Measurements from ENCODE around the gene LDB3.
"Not testable (repeated sequence)": the region's sequence is repeated elsewhere in the genome, so short reads cannot be mapped to it uniquely, and the experiment has no call there.

The LDB3 gene, protein sequence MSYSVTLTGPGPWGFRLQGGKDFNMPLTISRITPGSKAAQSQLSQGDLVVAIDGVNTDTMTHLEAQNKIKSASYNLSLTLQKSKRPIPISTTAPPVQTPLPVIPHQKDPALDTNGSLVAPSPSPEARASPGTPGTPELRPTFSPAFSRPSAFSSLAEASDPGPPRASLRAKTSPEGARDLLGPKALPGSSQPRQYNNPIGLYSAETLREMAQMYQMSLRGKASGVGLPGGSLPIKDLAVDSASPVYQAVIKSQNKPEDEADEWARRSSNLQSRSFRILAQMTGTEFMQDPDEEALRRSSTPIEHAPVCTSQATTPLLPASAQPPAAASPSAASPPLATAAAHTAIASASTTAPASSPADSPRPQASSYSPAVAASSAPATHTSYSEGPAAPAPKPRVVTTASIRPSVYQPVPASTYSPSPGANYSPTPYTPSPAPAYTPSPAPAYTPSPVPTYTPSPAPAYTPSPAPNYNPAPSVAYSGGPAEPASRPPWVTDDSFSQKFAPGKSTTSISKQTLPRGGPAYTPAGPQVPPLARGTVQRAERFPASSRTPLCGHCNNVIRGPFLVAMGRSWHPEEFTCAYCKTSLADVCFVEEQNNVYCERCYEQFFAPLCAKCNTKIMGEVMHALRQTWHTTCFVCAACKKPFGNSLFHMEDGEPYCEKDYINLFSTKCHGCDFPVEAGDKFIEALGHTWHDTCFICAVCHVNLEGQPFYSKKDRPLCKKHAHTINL

DNA sequence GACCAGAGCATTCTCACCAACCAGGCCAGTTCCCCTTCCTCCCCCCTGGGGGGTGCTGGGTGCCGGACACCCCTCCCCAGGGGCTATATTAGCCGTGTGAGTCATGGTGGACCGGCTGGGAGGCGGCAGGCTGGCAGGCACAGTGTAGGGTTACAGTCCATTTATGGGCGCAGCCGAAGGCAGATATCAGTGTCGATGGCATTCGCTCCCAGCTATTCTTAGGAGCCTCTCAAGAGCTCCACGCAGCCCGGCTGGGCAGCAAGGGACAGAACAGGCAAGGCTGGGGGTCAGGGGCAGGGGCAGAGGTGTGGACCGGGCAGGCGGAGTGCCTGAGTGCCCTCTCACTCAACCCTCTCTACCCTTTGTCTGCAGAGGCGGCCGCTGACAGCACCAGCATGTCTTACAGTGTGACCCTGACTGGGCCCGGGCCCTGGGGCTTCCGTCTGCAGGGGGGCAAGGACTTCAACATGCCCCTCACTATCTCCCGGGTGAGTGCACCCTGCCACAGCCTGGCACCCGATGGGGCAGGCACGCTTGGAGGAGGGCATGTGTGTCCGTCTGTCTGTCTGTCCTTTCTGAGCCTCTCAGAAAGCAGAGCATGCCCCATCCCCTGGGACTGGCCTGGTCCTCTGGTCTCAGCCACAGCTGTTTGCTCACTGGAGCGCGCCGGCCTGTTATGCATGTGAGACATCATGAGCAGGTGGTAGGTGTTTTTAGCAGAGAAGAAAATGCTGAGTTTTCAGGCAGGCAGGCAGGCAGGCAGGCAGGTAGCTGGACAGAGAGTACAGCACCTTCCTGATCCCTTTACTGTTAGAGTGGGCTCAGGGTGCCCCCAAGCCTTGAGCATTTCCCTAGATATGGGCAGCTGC is at the start of gene LDB3:
TSS of gene LDB3 (plus strand) at position 215 of the 869 bp plus-strand sequence. CDS start at position 396, 181 bp downstream.
- no peak for DNase-seq

DNA sequence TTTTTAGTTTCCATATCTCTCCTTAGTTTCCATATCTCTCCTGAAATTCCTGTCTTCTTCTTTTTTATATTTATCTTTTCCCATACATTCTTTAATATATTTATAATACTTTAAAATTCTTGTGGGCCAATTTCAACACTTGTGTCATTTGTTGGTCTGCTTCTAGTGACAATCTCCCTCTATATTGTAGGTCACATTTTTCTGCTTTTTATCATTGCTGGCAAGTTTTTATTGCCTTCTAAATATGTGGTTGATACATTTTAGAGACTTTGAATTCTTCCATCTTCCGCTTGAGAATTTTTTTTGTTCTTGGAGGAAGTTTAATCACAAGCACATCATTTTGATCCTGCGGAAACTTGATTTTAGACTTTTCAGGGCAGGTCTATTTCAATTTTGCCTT is 40.0 kb upstream of the LDB3 start:
- no peak for DNase-seq

DNA sequence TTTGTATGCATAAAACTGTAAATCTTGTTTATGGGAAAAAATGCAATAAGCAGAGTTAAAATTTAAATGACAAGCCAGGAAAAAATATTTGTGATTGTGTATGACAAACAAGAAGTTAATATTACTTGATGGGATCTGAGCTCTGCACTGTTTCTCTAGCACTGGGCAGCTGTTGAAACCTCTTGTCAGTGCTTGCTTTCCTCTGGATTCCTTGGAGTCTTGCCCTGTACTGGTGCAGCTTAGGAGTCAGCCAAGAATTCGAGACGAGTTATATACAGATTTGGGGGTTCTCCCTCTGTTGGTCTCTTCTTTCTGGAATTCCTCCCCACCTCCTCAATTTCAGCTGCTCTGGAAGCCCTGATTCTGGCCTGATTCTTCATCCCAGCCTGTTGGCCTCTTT is 38.2 kb upstream of the LDB3 start:
- DNase-seq, result no peak

DNA sequence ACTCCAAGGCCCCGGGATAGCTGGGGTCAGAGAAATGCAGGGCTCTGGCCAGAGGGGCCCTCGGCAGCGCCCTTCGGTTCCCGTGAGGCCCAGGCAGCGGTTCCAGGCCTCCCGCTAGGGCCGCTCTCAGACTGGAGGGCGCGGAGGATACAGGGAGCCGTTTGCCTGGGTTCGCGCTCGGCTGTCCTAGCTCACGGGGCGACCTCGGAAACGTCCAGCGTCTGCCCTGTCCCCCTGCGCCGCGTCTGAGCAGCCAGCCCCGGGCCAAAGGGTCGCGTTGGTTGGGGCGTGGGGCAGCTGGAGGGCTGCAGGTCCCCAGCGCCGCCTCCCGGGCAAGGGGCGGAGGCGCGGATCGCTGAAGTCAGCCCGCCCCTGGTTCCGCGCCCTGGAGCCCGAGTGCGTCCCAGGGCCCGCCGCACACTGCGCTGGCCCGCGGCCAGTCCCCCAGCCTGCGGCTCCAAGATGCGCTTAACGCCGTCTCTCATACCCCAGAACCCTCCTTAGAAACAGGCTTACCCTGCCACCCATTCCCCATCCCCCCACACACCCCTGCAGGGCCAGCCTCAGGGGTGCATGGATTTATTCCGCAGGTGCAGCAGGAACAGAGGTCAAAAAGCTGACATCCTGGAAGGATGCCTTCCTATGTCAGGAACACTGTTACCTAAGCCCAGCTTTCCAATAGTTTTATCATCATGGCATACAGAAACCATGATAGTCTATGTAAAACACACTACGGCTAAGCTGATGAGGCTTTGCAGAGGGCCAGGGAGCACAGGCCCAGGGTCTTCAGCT is 36.1 kb upstream of the LDB3 start:
- no peak for DNase-seq

DNA sequence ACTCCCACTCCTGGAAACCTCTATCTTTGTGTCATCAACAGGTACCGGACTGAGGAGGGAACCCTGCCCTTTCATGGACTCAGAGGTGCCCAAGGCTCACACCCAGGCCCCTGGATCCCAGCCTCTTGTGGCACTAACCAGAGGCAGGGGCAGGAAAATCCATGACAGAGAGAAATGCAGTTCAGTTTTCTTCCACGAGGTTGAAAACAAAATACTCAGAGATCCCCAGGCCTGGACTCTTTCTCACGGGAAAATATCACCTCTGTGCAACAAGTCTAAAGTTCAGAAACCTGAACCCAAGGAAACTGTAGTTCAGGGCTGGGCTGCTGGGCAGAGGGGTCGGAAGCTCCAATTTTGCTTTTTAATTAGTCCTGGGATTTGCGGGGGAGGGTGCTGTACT is 35.4 kb upstream of the LDB3 start:
- DNase-seq, result no peak

DNA sequence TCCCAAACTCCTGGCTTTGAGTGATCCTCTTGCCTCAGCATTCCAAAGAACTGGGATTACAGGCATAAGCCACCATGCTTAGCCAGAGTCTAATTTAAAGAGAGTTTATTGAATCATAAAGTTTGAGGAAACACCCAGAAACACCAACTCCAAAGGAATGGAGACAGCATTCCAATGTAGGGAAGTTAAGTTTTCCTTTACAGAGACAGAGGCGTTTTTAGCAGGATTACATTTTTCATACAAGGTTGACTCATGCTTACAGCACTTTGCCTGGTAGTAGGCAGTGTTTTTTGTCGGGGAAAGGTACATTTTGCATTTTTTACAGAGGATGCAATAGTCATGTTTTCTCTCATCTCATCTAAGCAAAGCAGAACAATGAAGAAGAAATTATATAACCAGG is 32.9 kb upstream of the LDB3 start:
- DNase-seq, result no peak

DNA sequence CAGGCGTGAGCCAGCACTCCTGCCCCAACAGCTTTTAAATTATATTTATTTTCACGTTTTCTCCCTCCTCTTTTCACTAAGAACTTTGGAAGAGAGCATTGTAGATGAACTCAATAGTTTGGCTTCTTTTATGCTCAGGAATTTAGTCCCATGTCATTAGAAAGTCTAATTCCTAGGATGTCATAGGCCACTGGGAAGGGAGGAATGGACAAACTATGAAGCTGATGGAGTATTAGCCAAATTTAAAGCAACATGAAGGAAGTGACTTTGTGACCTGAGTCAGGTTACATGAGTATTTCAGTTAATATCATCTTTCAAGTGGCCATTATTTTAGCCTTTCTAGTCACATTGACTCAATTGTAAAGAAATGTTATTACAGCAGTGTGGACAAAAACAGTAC is 32.0 kb upstream of the LDB3 start:
- DNase-seq, result no peak

DNA sequence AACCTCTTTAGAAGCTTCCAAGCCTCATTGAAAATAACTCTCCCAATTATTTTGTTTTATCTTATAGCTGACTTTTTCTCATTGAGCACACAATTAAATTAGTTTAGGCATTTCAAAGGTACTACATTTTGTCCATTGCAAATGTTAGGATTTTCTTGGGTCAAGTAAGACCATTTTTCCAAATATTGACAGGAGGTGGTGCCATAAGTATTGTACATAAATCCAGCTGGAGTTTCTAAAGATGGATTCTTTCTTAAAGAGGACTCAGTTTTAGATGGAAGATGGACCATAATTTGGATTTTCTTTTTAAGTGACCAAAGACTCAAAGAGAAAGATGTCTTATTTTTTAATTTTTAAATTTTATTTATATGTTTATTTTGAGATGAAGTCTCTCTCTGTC is 26.3 kb upstream of the LDB3 start:
- DNase-seq, result no peak

DNA sequence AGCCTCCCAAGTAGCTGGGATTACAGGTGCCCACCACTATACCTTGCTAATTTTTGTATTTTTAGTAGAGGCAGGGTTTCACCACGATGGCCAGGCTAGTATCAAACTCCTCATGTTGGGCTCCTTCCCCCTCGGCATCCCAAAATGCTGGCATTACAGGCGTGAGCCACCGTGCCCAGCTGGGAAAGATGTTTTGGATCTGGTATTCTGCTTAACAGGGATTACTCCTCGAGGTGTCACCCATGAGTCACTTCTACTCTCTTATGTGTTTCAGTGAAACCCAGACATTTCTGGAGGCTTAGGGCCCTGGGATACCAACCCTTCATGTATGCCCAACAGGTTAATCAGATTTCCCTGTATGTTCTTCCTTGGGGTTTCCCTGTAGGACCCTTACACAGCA is 25.8 kb upstream of the LDB3 start:
- DNase-seq, result no peak

DNA sequence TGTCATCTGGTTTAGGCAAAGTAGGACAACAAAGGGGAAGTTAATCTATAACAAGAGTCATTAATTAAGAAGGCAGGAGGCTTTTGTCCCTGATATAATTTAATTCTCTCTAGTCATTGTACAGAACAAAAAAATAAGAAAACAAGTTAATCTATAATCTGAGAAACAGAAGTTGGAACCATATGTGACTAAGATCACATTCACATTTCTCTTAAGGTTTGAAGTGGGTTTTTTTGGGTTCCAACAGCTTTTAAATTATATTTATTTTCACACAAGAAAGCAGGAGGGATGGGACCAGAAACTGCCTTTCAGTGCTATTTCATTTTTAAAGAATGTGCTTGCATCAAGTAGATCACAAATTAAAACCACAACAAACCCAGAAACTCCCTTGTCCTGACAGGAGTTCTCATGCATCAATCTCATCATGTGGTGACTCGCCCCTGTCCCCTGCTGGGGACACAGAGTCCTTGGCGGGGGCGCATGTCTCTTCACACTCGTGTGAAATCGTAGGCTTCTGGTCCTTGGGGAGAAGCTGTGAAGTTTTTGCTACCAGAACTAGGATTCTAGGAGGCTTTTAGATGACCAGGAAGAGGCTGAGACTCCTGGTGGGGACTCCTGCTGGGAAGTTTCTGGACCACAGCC is 24.0 kb upstream of the LDB3 start:
- no peak for DNase-seq

DNA sequence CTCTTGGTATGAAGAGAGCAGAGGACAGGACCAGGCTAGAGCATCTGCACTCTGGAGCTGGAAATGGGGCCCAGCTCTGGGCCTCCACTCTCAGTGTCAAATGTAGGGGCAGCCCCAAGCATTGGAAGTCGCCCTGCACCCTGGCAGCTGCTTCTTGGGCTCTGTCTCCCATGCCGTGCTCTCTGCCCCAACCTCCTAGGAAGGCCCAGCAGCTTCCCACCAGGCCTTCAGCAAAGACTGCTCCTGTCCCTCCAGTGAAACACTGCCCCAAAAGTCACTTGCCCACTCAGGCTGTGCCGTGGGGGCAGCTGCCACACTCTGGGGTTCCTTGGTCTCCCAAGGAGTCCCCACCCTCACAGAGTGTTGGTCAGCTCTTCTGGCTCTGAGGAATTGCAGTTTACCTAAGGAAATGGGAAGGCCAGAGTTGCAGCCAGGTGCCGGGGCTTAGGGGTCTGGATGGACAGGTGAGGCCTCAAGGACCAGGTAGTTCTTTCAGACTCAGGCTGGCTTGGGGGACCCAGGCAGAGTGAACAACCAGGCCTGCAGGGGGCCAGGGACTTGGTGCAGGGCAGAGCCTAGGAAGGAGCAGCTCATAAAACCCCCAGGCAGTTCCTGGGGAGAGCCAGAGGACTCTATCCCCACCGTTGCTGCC is 23.4 kb upstream of the LDB3 start:
- DNase-seq, result no peak

DNA sequence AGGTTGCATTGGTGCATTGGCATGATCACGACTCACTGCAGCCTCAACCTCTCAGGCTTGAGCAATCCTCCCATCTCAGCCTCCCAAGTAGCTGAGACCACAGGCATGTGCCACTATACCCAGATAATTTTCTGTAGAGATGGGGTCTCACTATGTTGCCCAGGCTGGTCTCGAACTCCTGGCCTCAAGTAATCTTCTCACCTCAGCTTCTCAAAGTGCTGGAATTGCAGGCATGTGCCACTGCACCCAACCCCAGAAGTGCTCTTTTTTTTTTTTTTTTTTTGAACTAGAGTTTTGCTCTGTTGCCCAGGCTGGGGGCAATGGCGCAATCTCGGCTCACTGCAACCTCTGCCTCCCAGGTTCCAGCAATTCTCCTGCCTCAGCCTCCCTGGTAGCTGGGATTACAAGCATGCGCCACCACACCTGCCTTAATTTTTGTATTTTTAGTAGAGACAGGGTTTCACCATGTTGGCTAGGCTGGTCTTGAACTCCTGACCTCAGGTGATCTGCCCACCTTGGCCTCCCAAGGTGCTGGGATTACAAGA is 22.6 kb upstream of the LDB3 start:
- not testable (repeated sequence) for DNase-seq

DNA sequence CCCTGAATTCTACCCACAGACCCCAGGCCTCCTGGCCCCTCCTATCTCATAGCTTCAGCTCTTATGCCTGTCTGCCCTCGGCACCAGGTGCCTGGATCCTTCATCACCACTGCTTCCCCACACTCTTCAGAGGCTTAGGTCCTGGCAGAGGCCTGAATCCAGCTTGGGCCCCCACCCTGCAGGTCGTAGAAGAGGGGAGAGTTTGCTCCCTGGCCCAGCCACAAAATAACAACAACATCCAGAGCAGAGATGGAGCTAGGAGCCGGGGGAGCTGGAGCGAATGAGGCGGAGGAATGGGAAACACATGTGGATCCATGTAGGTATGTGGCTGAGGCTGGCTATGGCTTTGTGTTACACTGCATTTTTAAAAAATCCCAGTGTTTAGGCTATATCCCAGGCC is 21.8 kb upstream of the LDB3 start:
- DNase-seq, result no peak

DNA sequence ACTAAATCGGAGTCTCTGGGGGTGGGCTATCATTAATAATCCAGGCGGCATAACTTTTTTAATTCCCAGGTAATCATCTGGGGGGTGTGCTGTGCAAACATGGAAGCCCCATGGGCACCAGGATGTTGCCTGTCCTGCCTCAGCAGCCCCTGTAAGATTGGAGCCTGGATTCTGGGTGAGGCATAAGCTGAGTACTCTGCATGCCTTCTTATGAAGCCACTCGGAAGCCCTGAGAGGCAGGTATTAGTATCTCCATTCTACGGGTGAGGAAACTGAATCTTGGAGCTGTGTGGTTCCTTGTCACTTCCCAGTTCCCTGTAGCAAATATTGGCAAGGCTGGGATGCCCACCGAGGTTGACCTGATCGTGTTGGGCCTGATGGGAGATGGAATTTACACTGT is 21.4 kb upstream of the LDB3 start:
- no peak for DNase-seq

DNA sequence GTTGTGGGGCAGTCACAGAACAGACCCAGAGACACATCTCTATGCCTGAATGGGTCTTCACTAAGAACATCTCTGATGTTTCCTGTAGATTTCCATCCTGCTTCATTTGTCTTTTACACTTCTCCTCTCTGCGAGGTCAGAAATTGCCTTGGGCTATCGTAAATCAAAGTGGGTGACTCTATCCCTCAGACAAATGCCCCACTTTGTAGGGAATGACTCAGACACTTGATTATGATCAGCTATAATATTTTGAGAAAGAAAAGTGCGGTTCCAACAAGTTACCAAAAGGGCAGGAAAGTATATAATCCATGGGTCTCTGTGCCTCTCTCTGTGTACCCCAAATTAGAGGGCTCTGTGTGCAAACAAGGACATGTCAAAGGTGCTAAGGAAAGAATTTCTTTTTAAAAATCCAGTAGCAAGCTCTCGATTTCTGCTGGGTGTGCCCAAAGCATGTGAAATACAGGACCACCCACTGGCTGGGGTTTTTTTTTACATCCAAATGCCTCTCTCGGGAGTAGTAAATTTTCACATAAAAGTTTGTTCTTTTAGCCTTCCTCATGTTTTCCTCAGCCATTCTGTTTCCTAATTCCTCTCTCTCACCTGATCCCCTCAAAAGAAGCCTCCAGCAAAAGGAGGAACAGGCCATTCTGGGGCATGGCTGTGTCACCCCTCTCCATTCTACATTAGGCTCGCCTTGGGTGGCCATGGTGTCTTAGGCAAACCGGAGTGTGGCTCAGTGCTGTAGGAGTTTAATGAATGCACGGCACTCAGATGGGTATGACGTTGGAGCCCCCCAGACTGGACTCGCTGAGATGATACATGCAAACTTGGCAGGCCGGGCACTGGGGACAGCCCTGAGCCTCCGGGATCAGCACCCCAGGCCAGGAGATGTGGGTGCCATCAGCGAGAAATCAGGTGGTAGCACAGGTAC is 20.3 kb upstream of the LDB3 start:
- DNase-seq, result no peak

DNA sequence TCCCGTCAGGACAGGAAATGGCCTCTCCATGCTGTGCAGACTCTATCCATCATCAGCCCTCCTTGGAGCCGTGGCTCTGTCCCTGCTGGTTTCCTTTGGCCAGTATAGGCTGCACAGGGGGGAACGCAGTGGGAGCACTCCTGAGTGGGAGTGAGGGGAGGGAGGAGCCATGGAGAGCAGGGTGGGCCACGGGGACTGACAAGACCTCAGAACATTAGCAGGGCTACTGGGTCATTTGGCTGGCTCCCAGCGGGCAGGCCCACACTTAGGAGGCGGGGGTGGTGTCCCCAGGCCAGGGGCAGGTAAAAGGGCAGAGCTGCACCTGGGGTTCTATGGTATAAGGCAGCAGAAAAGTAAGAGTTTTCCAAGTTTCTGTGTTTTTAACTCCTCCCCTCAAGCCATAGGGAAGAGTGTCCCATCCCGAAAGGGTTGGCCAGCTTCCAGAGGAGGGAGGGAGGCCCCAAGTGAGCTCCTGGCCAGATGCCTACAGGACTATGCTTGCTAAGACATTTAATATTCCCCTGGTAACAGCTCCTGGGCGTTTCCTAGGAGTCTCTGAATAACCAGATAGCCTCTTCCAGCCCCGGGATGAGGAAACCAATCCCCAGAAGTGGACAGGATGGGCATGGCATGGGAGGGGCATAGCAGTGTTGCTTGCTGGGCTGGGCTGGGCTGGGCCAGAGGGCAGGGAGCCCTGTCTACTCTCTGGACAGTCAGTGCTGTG is 19.4 kb upstream of the LDB3 start:
- no peak for DNase-seq

DNA sequence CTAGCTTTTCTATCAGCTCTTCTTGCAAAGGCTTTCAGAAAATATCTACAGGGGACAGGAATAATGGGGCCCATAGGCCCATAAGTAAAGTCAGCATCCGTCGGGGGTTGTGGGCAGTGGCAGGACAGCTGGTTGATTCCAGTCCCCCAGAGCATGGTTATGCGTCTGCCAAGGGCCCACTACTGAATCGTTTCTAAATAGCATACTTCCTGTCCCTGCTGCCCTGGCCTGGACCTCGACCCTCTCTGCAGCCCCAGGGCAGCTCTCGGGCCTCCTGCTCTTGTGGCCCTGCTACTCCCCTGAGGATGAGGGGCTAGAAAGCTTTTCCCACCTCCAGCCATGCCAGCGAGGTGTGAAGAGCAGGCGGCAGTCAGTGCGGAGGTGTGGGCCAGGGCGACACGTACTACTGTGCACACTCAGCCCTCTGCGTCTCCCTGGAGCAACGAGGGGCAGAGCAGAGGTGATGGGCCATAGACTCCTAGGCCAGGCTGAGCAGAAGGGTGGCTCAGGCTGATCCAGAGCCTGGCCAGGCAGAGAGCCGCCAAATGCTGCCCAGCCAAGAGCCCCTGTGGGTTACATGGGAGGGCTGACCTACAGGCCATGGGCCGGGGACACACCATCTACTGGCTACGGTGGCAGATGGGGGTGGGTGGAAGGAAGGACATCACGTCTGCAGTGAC is 18.7 kb upstream of the LDB3 start:
- no peak for DNase-seq

DNA sequence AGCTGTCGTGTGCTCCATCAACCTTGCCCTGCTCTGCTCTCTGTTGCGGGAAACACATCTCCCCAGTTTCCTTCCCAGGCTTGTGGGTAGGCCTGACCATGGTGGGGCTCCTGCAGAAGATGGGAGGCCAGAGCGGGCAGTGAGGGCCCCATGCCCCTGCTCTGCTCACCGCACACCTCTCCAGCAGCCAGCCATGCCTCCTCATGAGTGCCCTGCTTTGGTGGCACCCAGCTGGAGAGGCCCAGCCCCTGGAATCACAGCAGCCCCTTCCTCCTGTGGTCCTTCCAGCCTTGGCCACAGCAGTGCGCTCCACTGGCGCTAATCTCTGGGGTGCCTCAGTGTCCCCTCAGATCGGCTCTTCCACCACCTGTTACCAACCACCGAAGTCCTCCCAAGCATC is 18.2 kb upstream of the LDB3 start:
- no peak for DNase-seq

DNA sequence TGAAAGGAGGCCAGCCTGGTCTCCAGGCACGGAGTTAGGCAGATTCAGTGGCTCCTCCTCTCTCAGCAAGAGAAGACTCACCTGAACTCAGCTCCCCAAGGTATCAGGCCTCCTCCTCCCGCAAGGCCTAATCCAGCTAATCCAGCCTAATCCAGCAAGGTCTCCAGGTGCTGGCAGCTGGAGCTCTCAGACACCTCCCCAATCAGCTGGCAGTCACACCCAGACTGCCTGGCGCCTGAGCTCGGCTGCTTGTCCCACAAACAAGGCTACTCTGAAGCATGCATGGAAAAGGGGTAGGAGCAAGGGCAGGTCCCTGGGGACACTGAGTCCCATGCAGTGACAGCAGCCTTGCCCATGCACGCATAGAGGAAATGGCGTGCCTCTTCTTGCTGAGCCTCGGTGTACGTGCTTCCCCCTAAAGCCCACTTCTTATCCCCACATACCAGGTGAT is 17.3 kb upstream of the LDB3 start:
- DNase-seq, result no peak
